PC-9 (cell line): ENCODE measurements around the gene NFKBIZ.

ENCODE experiments used
- CTCF ChIP-seq: fragments of 200-600 bp; sonication (generic); conservative IDR thresholded peaks from 2 replicates; pipeline ENCODE4 v1.6.1; 2017; ENCODE audit warnings: mixed run types, antibody characterized with exemption, mild to moderate bottlenecking, moderate library complexity
- EZH2 ChIP-seq: fragments of 200-600 bp; sonication (generic); IDR thresholded peaks from 2 replicates; pipeline ENCODE4 v1.8.0; 2017; ENCODE audit warnings: antibody characterized with exemption, low read depth

- TF ChIP-seq EZH2, result no peak
- TF ChIP-seq CTCF, result no peak
Observed at GRCh38 chr3:101886626-101887025, 37.3 kb downstream of the NFKBIZ start.
